ENCODE results near the gene CAMKMT.
A peak's percentile ranks its signal among the peaks of the same experiment; 100 is the strongest.

CAMKMT gene

GRCh38 chr2:44655401-44655864 is 293.7 kb downstream of the CAMKMT start:
- no peak for DNase-seq

DNA sequence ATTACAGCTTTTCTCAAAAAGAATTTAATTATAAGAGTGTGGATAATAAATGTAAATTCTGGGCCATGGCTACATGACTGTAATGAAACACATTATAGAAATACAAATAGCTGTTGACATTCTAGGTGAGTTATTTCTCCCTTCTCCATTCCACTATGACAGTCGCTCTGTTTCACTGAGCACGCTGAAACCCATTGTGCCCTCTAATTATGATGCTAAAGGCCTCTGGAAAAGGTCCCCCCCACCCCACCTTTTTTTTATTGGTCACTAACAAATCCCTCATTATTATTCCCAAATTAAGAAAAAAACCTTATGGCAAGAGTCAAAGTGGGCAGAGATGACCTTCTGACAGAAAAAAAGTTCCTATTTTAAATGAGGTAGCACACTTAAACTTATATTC is 294.7 kb downstream of the CAMKMT start:
- DNase-seq = no peak

DNA sequence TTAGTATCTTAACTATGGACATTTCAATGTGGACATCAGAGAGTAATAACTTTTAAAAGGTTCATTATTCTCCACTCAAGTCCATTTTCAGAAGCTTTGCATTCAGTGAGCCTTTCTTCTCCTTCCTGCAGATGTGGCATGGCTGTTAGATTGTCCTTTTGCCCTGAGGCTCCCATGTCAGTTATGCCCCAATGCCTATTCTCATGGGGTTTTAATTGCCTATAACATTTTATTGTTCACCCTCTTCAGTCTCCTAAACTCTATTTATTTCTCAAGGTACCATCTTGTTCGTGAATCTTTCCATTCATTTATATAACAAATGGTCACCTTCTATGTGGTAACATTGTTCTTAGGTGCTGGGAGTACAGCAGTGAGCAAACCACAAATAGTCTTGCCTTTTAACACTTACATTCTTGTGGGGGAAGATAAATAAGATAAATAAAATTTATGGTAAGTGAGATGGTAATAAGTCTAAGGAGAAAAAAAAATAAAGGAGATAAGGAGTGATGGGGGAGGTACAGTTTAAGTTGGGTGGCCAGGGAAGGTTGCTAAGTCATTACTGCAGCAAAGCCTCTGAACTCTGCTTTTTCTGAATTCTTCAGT is 301.8 kb downstream of the CAMKMT start:
- DNase-seq = no peak

DNA sequence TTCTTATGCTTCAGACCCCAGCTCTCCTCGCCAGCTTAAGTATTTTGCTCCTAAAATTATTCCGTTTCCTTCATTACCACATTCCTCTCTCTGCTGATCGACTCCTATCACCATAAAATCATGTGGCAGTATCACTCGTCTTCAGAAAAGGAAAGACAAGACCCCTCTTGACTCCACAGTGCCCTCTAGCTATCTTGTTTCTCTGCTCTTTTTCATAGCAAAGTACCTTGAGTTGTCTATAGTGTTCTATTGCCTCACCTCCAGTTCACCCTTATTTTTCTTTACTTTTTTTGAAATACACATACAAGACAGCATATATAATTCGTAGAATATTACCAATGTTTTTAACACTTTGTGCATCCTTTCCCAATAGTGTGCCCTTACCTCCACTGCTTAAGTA is 306.6 kb downstream of the CAMKMT start:
- no peak for DNase-seq

DNA sequence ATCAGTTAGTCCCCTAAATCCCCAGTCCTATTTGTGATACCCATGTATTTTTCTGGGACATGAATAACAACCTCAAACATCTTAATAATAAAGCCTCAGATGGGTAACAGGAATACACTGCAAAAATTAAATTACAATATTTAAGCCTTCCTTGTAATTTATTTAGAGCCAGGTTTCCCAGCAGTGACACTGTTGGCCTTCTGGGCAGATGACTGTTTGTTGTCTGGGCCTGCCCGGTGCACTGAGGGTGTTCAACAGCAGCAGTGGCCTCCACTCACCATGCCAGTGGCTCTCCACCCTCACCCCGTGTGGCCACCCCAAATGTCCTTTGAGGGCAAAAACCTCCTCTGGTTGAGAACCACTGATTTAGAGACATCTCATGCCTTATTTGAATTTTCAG is 309.5 kb downstream of the CAMKMT start:
- DNase-seq = no peak

GRCh38 chr2:44671916-44672315 is 310.2 kb downstream of the CAMKMT start:
- DNase-seq = no peak

GRCh38 chr2:44672431-44672830 is 310.7 kb downstream of the CAMKMT start:
- DNase-seq = no peak

GRCh38 chr2:44674473-44675284 is 312.9 kb downstream of the CAMKMT start:
- no peak for DNase-seq

DNA sequence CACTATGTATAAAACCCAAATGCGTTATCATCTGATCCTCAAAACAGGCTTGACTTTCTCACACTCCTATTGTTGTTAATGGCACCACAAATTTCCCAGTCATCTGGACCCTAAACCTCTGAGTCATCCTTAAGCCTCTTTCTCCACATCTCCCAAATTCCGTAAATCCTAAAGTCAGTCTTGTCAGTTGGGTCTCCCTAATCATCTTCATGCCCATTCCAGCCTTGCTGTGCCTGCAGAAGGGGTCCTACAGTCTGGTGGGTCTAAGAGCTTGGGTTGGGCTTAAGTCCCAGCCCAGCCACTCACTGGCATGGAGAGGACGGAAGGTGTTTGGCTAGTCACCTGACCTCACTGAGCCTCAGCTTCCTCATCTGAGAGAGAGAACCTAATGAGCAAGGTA is 314.6 kb downstream of the CAMKMT start:
- no peak for DNase-seq

GRCh38 chr2:44679584-44679983 is 317.8 kb downstream of the CAMKMT start:
- no peak for DNase-seq

DNA sequence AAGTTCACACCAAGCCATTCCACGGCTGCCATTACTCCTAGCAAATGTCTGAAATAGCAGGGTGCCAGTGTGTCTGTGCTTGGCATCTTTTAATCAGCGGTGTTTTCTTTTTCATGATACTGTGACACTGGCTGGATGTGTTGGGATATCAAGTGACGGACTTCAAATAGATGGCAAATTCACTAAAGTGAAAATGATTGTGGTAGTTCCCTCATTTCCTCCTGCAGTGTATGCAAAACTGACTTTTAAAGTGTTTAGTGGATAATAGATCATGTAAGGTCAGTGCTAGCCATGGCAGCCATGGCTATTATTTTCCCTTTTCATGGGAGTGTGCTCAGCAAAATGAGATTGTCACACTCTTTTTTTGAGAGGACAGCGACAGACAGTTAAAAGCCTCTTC is 318.2 kb downstream of the CAMKMT start:
- DNase-seq = no peak

GRCh38 chr2:44680424-44680971 is 318.8 kb downstream of the CAMKMT start:
- DNase-seq = no peak

GRCh38 chr2:44680983-44681531 is 319.3 kb downstream of the CAMKMT start:
- no peak for DNase-seq

GRCh38 chr2:44682459-44682858 is 320.7 kb downstream of the CAMKMT start:
- no peak for DNase-seq

- DNase-seq = no peak
Measured at GRCh38 chr2:44684559-44684958, 322.8 kb downstream of the CAMKMT start.

DNA sequence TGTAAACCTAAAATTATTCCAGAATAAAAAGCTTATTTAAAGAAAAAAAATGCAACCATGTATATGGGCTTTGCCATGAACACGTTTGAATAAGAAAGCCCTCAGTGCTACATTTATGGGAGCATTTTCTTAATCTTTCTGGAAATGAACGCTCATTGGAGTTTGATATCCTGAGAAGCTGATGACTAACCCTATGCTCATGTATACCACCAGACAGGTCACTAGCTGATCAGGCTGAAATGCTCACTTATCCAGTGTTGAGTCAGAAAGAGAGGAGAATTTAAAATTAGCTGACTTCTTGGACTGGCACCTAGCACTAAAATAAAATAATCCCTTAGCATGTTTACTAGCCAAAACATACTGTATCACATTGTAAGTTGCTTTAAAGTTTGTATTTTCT is 324.8 kb downstream of the CAMKMT start:
- peak; percentile 47 for DNase-seq

GRCh38 chr2:44687686-44688455 is 326.1 kb downstream of the CAMKMT start:
- DNase-seq = no peak

DNA sequence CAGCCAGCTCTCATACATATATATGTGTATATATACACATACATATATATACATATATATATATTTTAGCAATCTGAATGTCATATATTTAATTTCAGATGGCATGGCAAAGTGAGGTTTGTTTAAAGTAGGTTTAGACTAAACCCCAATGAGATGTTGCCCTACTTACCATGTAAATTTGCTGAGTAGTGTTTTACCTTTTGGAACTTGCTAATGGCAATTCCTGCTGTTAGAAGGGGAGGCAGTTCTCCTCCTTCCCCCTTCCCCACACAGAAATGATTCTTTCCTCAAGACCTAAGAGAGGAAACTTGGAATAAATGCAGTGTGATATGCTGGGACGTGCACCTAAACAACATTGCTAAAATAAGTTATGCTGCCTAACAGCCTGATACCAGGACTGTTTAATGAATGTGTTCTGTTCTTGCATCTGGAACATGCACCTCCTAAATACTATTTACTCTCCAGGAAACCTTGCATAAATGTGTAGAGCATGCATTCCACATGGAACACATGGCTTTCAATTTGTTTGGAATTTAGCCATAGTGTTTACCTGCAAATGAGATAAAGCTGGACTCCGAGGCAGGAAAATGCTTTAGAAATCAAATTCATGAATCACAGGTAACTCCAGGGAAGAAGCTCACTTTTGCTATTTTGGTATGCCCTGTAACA is 326.8 kb downstream of the CAMKMT start:
- DNase-seq = no peak

GRCh38 chr2:44689516-44689915 is 327.8 kb downstream of the CAMKMT start:
- no peak for DNase-seq

DNA sequence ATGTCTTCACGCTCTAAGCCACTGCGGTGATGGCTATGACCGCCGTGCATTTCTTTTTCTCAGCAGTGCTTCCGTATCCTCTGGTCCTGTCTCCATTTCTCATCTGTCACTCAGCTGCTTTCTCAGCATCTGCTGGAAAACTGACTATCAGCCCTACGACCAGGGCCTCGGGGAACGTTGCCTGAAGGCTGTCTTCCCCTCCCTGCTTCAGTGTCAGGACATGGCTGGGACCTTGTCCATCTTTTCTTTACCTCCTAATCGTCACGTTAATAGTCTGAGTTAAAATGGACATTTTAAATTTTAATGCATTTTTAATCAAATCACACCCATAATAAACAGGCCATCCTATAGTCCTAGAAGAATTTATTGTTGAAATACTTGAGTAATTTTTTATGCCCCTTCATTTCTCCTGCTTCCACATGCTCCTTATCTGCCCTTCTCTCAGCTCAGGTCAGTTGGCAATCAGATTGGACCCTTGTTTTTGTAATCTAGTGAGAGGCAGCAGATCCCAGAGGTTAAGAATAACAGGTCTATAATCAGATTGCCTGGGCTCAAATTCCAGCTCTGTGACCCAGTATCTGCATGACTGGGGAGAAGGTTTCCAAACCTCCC is 329.5 kb downstream of the CAMKMT start:
- DNase-seq = no peak

- peak; percentile 24 for DNase-seq
Measured at GRCh38 chr2:44692821-44693220, 331.1 kb downstream of the CAMKMT start.

- DNase-seq = no peak
Measured at GRCh38 chr2:44700824-44701223, 339.1 kb downstream of the CAMKMT start.

All from fibroblast of skin of abdomen (primary cell).